ENCODE measurements around the gene FAM78B.

DNA sequence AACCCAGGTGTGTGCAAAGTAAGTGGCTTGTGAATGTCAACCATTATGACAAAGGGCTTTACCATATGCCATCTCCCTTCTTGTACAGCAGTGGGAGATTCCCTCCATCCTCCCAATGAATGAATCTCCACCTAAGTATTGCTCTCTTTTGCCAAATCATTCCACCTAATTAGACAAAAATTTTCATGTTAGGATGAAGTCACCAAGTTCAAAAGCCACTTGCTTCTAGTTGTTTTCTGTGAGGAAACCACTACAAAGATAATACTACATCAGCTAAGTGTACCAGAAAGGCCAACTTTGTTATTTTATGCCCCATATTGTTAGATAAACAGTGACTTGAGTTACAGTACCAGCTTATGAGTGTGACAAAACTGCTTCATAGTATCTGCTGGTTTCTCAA lies 34.3 kb downstream of the FAM78B start:
- TF ChIP-seq TBP (IDR thresholded peaks at IDR 0.05; ENCODE audit: low read depth, low read length) (no peak), POLR2A (IDR thresholded peaks at IDR 0.05; ENCODE audit: control extremely low read depth in 1 of 2, low read depth in 2 of 2, low read length in 2 of 2) (no peak), CTCF (IDR thresholded peaks at IDR 0.05; ENCODE audit: control extremely low read depth in 1 of 3, insufficient read depth in 1 of 3, low read depth in 1 of 3, low read length in 3 of 3) (no peak), EP300 (IDR thresholded peaks at IDR 0.05; ENCODE audit: borderline replicate concordance in 1 of 2, low read depth in 2 of 2, low read length in 2 of 2) (no peak), BRCA1 (IDR thresholded peaks at IDR 0.05; ENCODE audit: low read depth, low read length) (no peak), SIX5 (IDR thresholded peaks at IDR 0.05; ENCODE audit: low read depth, low read length) (no peak)
